Lung (tissue), 12 donors: Measurements from ENCODE around the gene MAPKAPK2. TPM values are rescaled to one million over a fixed set of nuclear protein-coding genes. Genes with fewer than 3 reads are reported as not detected.

Experiments
- ATAC-seq: fragments of 200-7000 bp; cut with Tn5 transposase; one replicate; pipeline ENCODE4 v1.9.1; 2020; ENCODE audit warnings: moderate number of reproducible peaks; ENCODE audit not compliant: insufficient read depth, low FRiP score
- DNase-seq, 3 donors: peaks; one replicate each; pipeline ENCODE4 v3.0.0-alpha.2; 2013 to 2017
- H3K27ac ChIP-seq, 2 donors: one replicate each; pipeline ENCODE4 v1.5.1; 2013; ENCODE audit warnings: mild to moderate bottlenecking in 2 of 2, moderate library complexity in 2 of 2, control low read depth in 1 of 2, inconsistent platforms in 1 of 2, low read depth in 1 of 2, low read length in 1 of 2
- H3K27me3 ChIP-seq, 3 donors: one replicate each; pipeline ENCODE4 v1.5.1; 2013; ENCODE audit warnings: low read length in 2 of 3; ENCODE audit not compliant: control insufficient read depth in 3 of 3, insufficient read depth in 3 of 3
- H3K36me3 ChIP-seq, 4 donors: one replicate each; pipeline ENCODE4 v1.5.1; 2013; ENCODE audit warnings: low read length in 4 of 4, mild to moderate bottlenecking in 1 of 4, moderate library complexity in 1 of 4; ENCODE audit not compliant: control insufficient read depth in 4 of 4, insufficient read depth in 4 of 4
- H3K4me1 ChIP-seq, 5 donors: one replicate each; pipeline ENCODE4 v1.5.1; 2013; ENCODE audit warnings: low read length in 5 of 5, mild to moderate bottlenecking in 2 of 5, moderate library complexity in 1 of 5; ENCODE audit not compliant: control insufficient read depth in 5 of 5, insufficient read depth in 5 of 5
- H3K4me3 ChIP-seq: one replicate; pipeline ENCODE4 v1.5.1; 2013; ENCODE audit warnings: mild to moderate bottlenecking, control low read depth, moderate library complexity
- H3K9ac ChIP-seq, 2 donors: one replicate each; pipeline ENCODE4 v1.5.1; 2013; ENCODE audit warnings: low read length in 2 of 2, control low read depth in 1 of 2; ENCODE audit not compliant: insufficient read depth in 1 of 2
- H3K9me3 ChIP-seq, 4 donors: one replicate each; pipeline ENCODE4 v1.5.1; 2013; ENCODE audit warnings: low read length in 3 of 4, mild to moderate bottlenecking in 1 of 4, moderate library complexity in 1 of 4; ENCODE audit not compliant: control insufficient read depth in 4 of 4, insufficient read depth in 3 of 4
- CTCF ChIP-seq: IDR thresholded peaks from 2 replicates; pipeline ENCODE4 v1.5.1; 2012; ENCODE audit warnings: mild to moderate bottlenecking; ENCODE audit errors: control extremely low read depth, extremely low read depth
- WGBS, 2 donors: extraction: QIAGEN DNeasy Blood & Tissue Kit; methylation state at CpG; one replicate each; pipeline ENCODE4 v1.1.7; 2013; 5-methylcytosine and 5-hydroxymethylcytosine counted together
- polyA plus RNA-seq, 2 donors: library from polyadenylated mRNA; stranded (reverse); fragments of 200-250 nt; gene quantifications; one replicate each; pipeline ENCODE4 v1.2.1, GENCODE V29; 2013
- total RNA-seq, 2 donors: library from RNA; depleted of rRNA in 1 of 2; stranded (reverse); fragments of >200 nt in 1 of 2; gene quantifications; one replicate each; pipeline ENCODE4 v1.2.1, GENCODE V29; 2014 to 2021
- donor health status: control.
- donor health status: control.
- donor health status: Bipolar disorder and iron deficiency.
- donor health status: healthy.
- donor health status: DM: yes; HTN: yes; CAD: no.

Gene MAPKAPK2
- total and polyA plus RNA-seq, 4 donors: 35.8 to 116 (median 75.1) TPM

DNA sequence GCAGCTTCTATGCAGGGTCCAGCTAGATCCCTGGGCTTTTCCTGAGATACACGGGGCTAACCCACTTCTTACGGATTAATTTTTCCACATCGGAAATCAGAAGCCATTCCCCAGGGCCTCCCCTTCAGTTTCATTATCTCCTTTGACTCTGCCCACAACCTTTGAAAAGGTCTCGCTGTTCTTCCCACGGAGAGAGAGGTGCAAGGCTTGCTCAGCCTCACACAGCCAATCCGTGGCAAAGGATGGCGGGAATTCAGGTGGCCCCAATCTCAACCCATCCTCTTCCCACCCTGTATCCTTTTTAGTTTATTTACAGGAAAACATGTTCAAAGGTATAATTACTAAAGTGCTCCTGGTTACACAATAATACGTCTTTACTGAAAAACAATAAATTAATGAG, 702 bp upstream of the MAPKAPK2 start:
- peaks cover 9 to 27% (median 13%) of the 10 kb centered on the region in 5 donors for H3K4me1 ChIP-seq
- H3K36me3 ChIP-seq: no peaks in the 10 kb centered on the region
- DNase-seq: no peak
- 61 to 67% methylated on average over 8 of the region's 8 CpGs for WGBS, 2 donors
- no peak overlapping the region for H3K4me3 ChIP-seq
- H3K9ac ChIP-seq: peak overlapping the region in 1 of 2 donors; percentile 66
- peaks cover 0 to 6% (median 0%) of the 10 kb centered on the region in 3 donors for H3K27me3 ChIP-seq
- peak overlapping the region in 1 of 2 donors; percentile 73 for H3K27ac ChIP-seq
- H3K9me3 ChIP-seq: no peaks in the 10 kb centered on the region
- no peak for TF ChIP-seq CTCF
- ATAC-seq: no peak

GRCh38 chr1:206685334-206685768, 646 bp downstream of the MAPKAPK2 start:
- TF ChIP-seq CTCF: no peak
- Histone ChIP-seq H3K36me3 (no peaks in the 10 kb centered on the region), H3K9ac (peak overlapping the region; percentile 91 to 92), H3K9me3 (no peaks in the 10 kb centered on the region), H3K4me1 (peaks cover 13 to 27% (median 19%) of the 10 kb centered on the region in 5 donors), H3K27ac (peak overlapping the region; percentile 99), H3K27me3 (peaks cover 0 to 6% (median 0%) of the 10 kb centered on the region in 3 donors), H3K4me3 (peak overlapping the region; percentile 74)
- WGBS, 2 donors: 1% methylated on average over 16 to 48 of the region's 48 CpGs
- DNase-seq: peak; percentile 34 to 45 (median 43)
- ATAC-seq: peak; percentile 29

DNA sequence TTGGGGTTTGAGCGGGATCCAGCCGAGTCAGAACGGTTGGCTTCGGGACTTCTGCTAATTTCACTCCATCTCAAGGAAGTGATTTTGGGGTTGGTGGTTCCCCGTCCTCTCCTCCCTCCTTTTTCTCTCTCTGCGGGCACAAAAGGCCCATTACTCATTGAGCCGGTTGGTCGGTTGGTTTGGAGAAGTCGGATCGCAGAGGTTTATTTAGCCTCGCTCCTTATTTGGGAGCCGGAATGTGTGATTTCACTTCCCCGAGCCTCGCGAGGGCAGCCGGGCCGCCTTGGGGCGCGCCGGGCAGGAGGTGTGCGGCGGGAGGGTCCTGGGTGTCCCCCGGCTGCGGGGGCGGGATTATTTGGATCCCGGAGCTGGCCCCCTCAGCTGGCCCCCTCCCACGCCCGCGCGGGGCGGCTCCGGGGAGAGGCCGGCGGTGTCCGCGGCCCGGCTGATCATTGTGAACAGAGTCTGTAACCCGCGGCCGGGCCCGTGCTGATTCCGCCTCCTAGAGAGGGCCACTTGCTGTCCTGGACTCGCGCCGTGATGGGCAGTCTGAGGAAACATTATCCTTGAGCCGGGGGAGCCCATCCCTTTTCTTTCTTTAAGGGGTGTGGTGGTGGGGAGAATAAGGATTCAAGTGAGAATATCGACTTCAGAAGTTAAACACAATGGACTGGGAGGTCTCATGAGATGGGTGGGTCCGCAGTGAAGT, 1.2 kb downstream of the MAPKAPK2 start:
- peaks cover 13 to 28% (median 24%) of the 10 kb centered on the region in 5 donors for H3K4me1 ChIP-seq
- peak overlapping the region; percentile 57 for H3K4me3 ChIP-seq
- no peaks in the 10 kb centered on the region for H3K36me3 ChIP-seq
- H3K9me3 ChIP-seq: no peaks in the 10 kb centered on the region
- TF ChIP-seq CTCF: no peak
- peak; percentile 67 for ATAC-seq
- 0% methylated on average over 42 to 48 of the region's 48 CpGs for WGBS, 2 donors
- DNase-seq: peak; percentile 69 to 78 (median 73)
- H3K9ac ChIP-seq: peak overlapping the region; percentile 91 to 92
- peak overlapping the region; percentile 99 for H3K27ac ChIP-seq
- H3K27me3 ChIP-seq: peaks cover 0 to 6% (median 0%) of the 10 kb centered on the region in 3 donors
